C1 segment of cervical spinal cord (tissue), 14 donors: ENCODE results near the gene C3orf18.
A peak's percentile ranks its signal among the peaks of the same experiment; 100 is the strongest.
"Not testable (repeated sequence)": the region's sequence is repeated elsewhere in the genome, so short reads cannot be mapped to it uniquely, and the experiment has no call there.

ENCODE experiments used
- DNase-seq, 14 donors: peaks; one replicate each; lab custom pipeline; 2025; lab: John Stamatoyannopoulos, UW

The C3orf18 gene

GRCh38 chr3:50523279-50523811 is 44.2 kb downstream of the C3orf18 start:
- DNase-seq, result no peak

GRCh38 chr3:50521572-50521971 is 46.0 kb downstream of the C3orf18 start:
- no peak for DNase-seq

- no peak for DNase-seq
Observed at GRCh38 chr3:50520849-50521248, 46.7 kb downstream of the C3orf18 start.

GRCh38 chr3:50519471-50520089 is 48.0 kb downstream of the C3orf18 start:
- peak in 9 of 14 donors; percentile 4 to 63 (median 10) for DNase-seq

GRCh38 chr3:50518436-50518835 is 49.1 kb downstream of the C3orf18 start:
- DNase-seq, result peak in 1 of 14 donors; percentile 60

- no peak for DNase-seq
Observed at GRCh38 chr3:50517721-50518206, 49.8 kb downstream of the C3orf18 start.

GRCh38 chr3:50516440-50516871 is 51.1 kb downstream of the C3orf18 start:
- no peak for DNase-seq

- peak in 1 of 14 donors; percentile 3 for DNase-seq
Observed at GRCh38 chr3:50515565-50516439, 51.7 kb downstream of the C3orf18 start.

GRCh38 chr3:50512908-50513307 is 54.6 kb downstream of the C3orf18 start:
- not testable (repeated sequence) for DNase-seq

GRCh38 chr3:50512131-50512530 is 55.4 kb downstream of the C3orf18 start:
- DNase-seq, result no peak

- DNase-seq, result no peak
Observed at GRCh38 chr3:50510325-50510724, 57.2 kb downstream of the C3orf18 start.

GRCh38 chr3:50509715-50510114 is 57.8 kb downstream of the C3orf18 start:
- no peak for DNase-seq

GRCh38 chr3:50508821-50509220 is 58.7 kb downstream of the C3orf18 start:
- DNase-seq, result no peak
